Muscle of back (tissue), 11 donors: ENCODE results near the gene FHAD1. TPM values are rescaled to one million over a fixed set of nuclear protein-coding genes. Genes with fewer than 3 reads are reported as not detected.

Source experiments
- DNase-seq, 3 donors: peaks; one replicate each; pipeline versions ENCODE4 v3.0.0 to v3.0.0-alpha.2; 2013
- polyA plus RNA-seq, 10 donors: library from polyadenylated mRNA; unstranded; fragments of 120-200 nt; gene quantifications; one replicate each; pipeline ENCODE4 v1.2.1, GENCODE V29; 2013; ENCODE audit not compliant: insufficient read length in 10 of 10

Gene FHAD1
- polyA plus RNA-seq, 10 donors, result 0.52 to 2.6 (median 1.3) TPM

GRCh38 chr1:15344800-15345704, 98.0 kb downstream of the FHAD1 start:
- no peak for DNase-seq

- DNase-seq, result no peak
These were observed 98.8 kb downstream of the FHAD1 start for GRCh38 chr1:15345705-15346345.

DNA sequence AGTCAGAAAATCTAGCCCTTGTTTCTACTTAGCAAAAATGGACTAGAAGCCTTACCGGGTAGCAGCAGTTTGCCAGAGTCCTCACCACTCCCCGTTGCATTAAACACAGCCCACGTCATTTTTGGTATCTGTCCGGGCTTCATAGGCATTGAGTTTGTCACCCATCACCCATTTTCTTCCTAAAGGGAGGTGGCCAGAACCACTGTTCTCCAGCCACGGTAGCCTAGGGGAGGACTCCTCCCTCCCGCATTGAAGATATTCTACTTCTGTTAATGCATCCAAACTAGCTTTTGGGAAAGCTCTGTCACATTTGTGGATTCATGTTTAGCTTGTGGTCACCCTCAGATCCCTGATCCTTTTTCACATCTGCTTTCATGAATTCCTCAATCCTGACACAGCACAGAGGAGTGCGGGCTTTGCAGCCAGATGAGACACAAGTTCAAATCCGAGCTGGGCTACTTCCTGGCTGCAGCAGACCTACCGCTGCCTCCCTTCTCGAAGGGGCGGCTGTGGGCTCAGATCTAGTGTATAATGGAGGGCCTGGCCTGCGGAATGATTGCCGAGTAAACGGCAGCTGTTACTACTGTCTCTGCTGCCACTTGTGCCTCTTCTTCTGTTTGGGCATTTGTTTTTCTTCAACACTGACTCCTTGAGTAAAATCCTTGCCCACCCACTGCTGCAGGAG, 99.5 kb downstream of the FHAD1 start:
- DNase-seq, result no peak

GRCh38 chr1:15347182-15347581, 100.2 kb downstream of the FHAD1 start:
- no peak for DNase-seq

GRCh38 chr1:15348648-15349047, 101.6 kb downstream of the FHAD1 start:
- no peak for DNase-seq

DNA sequence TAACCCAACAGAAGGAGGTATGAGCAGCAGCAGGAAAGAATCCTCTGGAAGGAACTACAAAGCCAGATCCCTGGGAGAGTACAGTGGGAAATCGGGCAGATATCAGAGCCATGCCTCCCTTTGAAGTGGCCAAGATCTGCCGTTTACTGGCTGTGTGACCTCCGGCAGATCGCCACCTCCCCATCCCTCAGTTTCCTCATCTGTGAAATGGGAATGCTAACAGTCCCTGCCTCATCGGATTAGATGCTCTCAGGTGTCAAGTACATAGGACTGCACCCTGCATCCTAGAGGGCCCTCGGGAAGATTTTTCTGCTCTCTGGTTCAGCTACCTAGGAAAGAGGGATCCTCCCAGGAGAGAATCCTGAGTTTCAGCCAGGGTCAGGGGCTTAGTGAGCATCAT, 102.1 kb downstream of the FHAD1 start:
- no peak for DNase-seq

- DNase-seq, result no peak
These were observed 103.1 kb downstream of the FHAD1 start for GRCh38 chr1:15350151-15350550.

DNA sequence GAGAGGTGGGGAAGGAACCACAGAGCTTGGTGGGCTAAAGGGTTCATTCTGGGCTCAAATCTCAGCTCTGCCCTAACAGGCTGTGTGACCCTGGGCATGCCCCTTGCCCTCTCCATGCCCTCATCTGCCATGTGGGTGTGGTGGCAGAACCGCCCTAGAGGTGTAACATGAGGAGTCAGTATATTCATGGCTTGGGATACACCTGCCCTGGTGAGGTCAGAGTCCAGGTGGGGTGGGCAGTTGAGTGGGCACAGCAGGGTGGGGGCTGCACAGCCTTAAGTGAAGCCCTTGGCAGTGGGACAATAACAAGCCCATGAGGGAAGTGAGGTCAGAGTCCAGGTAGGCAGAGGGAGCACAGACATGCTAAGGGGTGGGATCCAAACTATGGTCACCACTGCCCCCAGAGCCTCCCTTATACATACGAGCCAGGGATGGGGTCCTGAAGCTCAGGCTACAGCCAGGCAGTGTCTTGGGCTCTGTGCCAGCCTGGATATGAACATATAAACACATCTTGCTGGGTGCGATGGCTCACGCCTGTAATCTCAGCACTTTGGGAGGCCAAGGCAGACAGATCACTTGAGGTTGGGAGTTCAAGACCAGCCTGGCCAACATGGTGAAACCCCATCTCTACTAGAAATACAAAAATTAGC, 103.7 kb downstream of the FHAD1 start:
- DNase-seq, result no peak

DNA sequence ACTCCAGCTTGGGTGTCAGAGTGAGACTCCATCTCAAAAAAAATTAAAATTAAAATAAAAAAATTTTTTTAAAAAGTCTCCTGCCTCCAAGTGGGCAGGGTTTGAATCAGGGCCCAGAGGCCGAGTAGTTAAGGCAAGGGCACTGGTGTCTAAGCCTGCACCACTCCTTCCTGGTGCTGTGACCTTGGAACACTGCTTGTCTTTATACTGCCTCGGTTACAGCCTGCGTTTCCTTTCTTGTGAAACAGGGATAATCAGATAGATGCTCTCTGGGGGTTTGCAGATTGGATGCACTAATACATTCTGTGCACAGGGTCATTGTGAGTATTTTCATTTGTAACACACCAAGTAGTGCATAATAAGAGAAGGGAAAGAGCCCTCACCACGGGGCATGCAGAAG, 104.3 kb downstream of the FHAD1 start:
- DNase-seq, result no peak

DNA sequence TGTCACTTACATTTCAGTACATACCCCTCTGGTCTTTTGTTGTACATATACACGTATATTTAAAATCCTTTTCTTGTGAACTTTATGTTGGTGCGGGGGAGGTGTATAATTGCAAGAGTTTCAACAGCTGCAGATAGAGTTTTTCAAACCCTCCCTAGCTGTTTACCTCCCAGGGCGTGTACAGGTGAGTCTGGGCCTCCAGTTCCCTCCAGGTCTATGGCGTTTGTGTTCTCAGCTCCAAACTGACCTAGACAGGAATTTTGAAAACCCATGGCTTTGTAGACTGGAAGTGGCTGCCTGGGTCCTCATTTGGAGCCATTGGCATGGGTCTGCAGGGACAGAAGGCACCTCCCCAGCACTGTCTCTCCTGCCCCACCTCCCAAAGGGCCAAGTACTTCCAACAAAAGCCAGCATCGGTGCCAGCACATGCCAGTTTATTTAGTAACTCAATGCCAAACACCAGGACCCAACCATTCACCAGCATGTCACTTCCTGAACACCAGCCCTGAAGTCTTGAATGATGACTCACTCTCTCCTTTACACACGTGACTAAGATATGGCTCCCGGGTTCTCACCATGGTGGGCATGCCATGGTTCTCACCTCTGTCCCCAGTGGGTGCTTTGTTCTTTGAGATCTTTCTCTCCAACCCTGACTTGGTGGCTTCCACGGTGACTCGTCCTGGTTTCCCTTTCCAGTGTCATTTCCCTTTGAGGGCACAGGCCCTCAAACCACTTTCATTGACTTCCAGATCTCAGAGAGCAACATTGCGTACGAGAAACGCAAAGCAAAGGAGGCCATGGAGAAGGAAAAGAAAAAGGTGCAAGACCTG, 105.3 kb downstream of the FHAD1 start:
- peak in 1 of 3 donors; percentile 44 for DNase-seq

GRCh38 chr1:15353839-15354579, 107.0 kb downstream of the FHAD1 start:
- no peak for DNase-seq

DNA sequence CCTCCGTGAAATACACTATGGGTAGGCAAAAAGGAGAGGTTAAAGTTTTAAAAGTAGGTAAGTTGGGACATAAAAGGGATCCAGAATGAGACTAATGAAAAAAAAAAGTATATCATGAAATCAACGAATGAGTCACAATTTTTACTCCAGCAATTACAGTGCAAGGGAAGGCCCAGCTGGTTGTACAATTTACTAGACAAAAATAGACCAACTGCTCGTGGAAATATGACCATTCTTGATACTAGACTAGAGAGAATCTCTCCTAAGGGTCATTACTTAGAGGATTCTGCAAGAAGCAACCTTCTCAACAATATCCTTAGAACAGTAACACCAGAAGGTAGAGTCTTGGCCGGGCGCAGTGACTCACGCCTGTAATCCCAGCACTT, 107.5 kb downstream of the FHAD1 start:
- no peak for DNase-seq

DNA sequence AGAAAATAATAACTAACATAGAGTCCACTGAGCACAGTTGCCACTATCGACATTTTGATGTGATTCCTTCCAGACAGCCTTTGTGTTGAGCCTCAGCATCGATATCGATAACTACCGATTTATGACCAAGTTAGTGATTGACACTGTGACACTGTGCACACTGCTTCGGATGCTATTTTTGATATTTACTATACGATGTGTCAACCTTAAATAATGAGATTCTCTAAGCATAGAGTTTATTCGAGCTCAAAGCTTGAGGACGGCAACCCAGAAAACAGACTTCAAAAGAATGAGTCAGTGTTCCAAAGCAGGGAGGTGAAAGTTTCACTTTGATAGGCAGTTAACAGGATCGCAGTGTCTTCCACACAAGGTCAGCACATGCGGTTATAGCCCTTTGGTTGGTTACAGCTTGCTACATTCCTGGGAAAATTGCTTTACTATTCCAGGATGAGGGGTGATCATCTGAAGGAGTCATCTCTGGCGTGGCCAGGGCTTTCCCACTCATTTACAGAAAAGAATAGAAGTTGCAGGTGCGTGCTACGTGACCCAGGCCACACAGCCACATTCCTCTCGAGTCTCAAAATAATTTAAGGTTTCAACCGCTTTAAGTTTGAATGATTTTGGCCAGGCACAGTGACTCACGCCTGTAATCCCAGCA, 109.1 kb downstream of the FHAD1 start:
- peak in 1 of 3 donors; percentile 38 for DNase-seq

- DNase-seq, result no peak
These were observed 110.7 kb downstream of the FHAD1 start for GRCh38 chr1:15357612-15358207.

DNA sequence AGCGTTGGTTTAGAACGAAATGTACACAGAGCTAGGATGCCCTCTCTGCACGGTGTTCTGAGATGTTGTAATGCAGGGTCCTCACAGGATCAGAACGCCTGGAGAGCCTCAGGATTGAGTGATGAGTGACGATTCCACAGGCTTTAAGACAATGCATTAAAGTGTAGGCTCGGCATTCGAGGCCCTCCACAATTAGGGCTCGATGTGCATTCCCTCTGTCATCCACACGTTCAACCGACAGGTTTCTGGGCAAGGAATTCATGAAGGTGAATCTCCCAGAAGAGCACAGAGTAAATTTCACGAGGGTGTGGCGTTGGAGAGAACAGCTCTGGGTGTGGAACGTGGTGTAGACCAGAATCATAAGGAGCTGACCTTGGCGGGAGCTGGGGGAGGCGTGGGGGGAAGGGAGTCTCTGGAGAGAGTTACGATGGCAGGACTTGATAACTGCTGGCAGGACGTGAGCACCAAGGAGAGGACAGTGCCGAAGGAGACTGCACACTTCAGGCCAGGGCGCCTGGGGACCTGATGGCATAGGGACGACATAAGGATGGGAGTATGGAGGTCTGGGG, 111.6 kb downstream of the FHAD1 start:
- DNase-seq, result no peak

- DNase-seq, result no peak
These were observed 113.7 kb downstream of the FHAD1 start for GRCh38 chr1:15360700-15361099.

GRCh38 chr1:15362096-15362736, 115.2 kb downstream of the FHAD1 start:
- no peak for DNase-seq

- DNase-seq, result no peak
These were observed 115.7 kb downstream of the FHAD1 start for GRCh38 chr1:15362737-15363128.

- DNase-seq, result no peak
These were observed 117.7 kb downstream of the FHAD1 start for GRCh38 chr1:15364740-15365139.
